ENCODE data around the gene MAP7D1.
A peak's percentile ranks its signal among the peaks of the same experiment; 100 is the strongest.
"Not testable (repeated sequence)": the region's sequence is repeated elsewhere in the genome, so short reads cannot be mapped to it uniquely, and the experiment has no call there.

MAP7D1 gene

GRCh38 chr1:36170643-36171412, 14.9 kb downstream of the MAP7D1 start:
- DNase-seq: no peak

DNA sequence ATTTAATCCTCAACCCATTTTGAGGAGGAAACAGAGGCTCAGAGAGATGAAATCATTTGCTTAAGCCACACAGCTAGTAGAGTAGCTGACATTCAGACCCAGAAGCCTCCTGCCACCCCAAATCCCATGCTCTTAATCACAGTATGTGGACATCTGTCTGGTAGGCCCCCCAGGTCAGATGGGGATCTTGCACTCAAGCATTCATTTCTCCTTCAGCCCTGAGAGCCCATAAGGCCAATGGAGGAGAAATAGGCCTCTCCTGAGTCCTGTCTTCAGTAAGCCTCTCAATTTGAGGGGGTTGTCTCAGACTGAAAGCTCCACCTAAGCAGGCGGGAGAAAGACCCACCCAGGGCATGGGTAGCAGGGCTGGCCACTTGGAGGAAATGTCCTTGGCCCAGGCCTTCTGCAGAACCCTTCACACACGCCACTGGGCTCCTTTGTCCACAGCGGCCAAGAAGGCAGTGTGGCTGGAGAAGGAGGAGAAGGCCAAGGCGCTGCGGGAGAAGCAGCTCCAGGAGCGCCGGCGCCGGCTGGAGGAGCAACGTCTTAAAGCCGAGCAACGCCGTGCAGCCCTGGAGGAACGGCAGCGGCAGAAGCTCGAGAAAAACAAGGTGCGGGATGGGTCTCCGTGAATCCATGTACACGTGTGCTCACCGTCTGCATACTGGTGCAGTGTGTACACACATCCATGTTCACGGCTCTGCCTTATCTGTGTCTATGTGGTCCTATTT, 16.2 kb downstream of the MAP7D1 start:
- DNase-seq: no peak

DNA sequence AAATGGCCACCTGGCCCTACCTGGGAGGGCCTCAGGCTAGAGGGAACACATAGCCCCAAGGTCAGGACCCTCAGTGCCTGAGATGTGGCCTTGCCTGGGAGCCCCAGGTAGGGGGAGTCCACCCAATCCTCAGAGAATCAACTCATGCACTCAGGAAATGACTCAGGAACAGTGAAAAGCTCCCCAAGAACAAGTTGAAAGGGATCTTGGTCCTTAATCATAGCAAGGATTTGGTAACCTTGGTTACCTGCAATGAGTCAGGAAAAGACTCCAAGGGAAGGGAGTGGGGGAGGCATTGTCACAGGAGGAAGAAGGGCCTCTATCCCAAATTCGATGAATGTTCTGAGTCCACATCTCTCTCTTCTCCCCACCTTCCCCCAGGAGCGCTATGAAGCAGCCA, 17.0 kb downstream of the MAP7D1 start:
- DNase-seq: peak; percentile 66

GRCh38 chr1:36174713-36175112, 18.8 kb downstream of the MAP7D1 start:
- DNase-seq: no peak

GRCh38 chr1:36175137-36176095, 19.5 kb downstream of the MAP7D1 start:
- peak; percentile 38 for DNase-seq

- DNase-seq: no peak
Observed at GRCh38 chr1:36176106-36176949, 20.4 kb downstream of the MAP7D1 start.

DNA sequence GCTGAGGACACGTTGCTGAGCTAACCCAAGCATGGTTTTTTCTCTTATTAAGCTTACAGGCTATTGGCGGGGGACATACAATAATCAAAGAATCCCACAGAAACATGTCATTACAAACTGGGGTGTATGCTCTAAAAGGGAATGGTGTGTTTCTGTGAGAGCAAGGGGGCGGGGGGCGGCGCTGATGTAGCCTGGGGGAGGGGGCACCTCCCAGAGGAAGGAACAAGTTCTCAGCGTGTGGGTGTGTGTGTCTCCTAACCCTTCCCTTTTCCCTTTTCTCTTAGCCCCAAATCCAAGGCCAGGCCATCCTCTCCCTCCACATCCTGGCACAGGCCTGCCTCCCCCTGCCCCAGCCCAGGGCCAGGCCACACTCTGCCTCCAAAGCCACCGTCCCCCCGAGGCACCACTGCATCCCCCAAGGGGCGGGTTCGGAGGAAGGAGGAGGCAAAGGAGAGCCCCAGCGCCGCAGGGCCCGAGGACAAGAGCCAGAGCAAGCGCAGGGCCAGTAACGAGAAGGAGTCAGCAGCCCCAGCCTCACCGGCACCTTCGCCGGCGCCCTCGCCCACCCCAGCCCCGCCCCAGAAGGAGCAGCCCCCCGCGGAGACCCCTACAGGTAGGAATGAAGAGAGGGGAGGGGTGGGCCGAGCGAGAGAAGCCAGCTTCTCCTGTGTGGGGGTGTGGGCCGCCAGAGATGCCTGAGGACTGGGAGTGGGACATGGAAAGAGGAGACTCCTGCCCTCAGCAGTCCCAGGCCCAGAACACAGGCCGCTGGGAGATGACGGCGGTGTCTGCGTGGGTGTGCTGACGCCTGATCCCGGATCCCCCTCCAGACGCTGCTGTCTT, 21.9 kb downstream of the MAP7D1 start:
- DNase-seq: no peak

DNA sequence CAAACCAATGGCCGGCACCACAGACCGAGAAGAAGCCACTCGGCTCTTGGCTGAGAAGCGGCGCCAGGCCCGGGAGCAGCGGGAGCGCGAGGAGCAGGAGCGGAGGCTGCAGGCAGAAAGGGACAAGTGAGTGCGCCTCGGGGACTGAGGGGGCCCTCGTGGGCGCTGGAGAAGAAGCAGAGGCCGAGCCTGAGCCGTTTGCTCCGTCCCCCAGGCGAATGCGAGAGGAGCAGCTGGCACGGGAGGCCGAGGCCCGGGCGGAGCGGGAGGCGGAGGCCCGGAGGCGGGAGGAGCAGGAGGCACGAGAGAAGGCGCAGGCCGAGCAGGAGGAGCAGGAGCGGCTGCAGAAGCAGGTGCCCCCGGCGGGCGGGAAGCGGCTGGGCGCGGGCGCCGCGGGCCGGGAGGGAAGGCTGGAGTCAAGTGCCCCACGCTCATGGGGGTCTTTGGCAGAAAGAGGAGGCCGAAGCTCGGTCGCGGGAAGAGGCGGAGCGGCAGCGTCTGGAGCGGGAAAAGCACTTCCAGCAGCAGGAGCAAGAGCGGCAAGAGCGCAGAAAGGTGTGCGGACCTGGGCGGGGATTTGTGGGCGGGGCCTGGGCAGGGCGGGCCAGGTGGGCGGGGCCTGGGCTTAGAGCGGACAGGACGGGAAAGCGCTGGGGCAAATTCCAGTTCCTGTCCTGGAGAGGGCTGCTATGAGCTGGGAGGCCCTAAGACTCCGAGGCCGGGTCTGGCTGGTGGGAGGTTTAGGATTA, 22.7 kb downstream of the MAP7D1 start:
- DNase-seq: no peak

GRCh38 chr1:36179220-36179600, 23.2 kb downstream of the MAP7D1 start:
- no peak for DNase-seq

- no peak for DNase-seq
Observed at GRCh38 chr1:36182734-36183133, 26.8 kb downstream of the MAP7D1 start.

DNA sequence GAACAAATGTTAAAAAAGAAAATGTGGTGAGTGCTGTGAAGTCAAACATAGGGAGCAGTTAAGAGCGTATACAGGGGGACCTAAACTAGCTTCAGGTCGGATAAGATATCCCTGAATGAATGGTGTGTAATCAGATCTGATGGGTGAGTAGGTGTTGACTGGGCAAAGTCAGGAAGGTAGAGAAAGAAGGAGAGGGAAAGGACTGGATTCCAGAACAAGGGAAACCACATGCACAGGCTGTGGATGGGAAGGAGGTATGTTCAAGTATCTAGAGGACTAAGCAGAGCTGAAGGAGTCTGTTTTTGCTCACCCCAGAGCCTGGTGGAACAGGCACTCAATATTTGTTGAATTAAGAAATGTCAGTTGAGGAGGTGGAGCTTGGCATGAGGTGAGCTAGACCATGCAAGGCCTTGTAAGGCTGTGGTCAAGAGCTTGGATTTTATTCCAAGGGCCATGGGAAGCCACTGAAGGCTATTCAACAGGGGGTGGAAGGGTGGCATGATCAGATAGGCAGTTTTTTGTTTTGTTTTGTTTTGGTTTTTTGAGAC, 27.4 kb downstream of the MAP7D1 start:
- no peak for DNase-seq

DNA sequence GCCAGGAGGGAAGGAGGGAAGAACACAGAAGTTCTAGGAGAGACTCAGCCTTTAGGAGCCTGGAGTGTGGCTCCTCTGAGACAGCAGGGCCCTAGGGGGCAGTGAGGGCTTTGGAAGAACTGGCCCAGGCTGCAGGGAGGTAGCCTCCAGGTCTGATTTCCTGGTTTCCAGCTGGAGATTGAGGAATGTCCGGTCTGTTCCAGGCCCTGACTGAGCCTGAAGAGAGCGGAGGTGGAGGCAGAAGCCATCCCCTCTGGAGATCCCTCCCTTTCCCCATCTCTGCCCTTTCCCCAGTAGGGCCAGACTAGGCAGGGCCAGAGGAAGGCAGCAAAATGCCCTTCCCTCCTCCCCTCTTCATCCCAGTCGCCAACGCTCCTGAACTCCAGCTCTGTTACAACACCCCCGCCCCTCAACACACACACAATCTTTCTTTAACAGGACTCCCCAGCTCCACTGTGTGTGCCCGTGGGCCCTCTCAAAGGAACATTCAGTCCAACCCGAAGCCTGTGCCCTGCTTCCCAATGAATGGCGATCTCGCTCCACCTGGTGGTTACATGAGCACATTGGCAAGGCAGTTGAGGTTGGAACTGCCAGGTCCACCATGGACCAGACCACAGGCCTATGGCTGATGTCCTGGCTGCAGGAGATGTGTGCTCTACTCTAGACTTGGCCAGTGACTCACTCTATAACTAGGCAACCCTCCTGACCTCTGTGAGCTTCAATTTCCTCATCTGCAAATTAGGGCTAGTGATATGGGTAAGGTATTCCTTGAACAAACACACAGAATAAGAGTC, 32.0 kb downstream of the MAP7D1 start:
- DNase-seq: peak; percentile 89

DNA sequence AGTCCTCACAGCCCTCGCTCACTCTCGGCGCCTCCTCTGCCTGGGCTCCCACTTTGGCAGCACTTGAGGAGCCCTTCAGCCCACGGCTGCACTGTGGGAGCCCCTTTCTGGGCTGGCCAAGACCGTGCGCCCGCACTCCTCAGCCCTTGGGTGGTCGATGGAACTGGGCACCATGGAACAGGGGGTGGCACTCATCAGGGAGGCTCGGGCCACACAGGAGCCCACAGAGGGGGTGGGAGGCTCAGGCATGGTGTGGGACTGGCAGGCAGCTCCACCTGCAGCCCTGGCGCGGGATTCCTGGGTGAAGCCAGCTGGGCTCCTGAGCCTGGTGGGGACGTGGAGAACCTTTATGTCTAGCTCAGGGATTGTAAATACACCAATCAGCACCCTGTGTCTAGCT, 40.8 kb downstream of the MAP7D1 start:
- DNase-seq: not testable (repeated sequence)

GRCh38 chr1:36198641-36199040, 42.7 kb downstream of the MAP7D1 start:
- DNase-seq: no peak

GRCh38 chr1:36199934-36200741, 44.2 kb downstream of the MAP7D1 start:
- no peak for DNase-seq

DNA sequence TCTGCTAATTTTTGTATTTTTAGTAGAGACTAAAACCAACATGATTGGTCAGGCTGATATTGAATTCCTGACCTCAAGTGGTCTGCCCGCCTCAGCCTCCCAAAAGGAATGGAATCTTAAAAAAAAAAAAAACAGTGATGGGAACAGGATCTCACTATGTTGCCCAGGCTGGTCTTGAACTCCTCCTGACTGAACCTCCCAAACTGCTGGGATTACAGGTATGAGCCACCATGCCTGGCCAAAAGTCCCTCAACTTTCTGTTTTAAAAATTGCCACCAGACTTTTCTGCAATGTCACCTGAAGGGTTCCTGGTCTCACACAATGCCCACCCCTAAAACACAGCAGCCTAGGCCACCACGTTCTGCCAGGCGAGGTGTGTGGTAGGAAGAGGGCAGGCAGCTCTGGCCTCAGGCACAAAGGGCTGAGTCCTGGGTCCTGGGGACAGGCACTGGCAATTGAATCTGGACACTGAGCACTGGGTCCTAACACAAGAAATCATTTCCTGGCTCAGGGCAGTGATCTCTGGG, 47.1 kb downstream of the MAP7D1 start:
- no peak for DNase-seq

DNA sequence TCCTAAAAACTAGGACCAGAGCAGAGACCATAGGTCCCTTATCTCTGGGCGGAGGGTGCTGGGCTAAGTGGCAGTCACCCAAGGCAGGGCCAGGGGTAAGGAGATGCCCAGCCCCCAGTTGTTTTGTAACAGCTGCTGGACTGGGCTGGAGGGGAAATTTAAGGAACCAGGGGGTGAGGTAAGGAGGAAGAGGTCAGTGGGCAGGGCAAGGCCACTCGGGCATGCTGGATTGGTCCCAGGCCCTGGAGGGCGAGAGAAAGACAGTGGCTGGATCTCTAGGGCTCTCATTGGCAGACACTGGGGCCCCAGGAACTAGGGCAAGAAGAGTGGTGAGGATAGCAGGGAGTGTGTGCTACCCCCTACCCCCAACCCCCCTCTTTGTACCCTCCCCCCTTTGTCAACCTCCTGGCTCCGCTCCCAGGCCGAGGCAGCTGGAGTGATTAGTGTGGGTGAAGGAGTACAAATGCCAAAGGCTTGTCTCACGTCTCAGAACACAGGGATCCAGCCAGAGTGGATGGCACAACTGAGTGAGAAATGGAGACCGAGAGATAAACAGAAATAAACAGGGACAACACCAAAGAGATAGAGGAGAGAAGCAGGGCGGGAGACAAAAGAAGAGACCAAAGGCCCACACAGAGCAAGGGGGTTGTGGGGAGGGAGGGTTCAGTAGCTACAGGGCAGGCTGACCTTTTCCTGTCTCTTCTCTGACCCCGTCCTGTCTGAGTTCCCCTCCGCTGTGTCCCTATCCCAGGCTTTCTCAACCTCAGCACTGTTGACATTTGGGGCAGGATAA, 47.8 kb downstream of the MAP7D1 start:
- DNase-seq: peak; percentile 58

Measured in fibroblast of skin of back (primary cell).